ENCODE measurements around the gene MCC.

Gene MCC

GRCh38 chr5:113259034-113259433 is 229.2 kb downstream of the MCC start:
- Histone ChIP-seq H2AK5ac (ENCODE audit: low read length, severe bottlenecking) (no peak overlapping the region), H3K36me3 (ENCODE audit: control insufficient read depth in 1 of 2, insufficient read depth in 2 of 2, low read depth in 1 of 2, low read length in 2 of 2) (no peaks in the 10 kb centered on the region), H2BK12ac (ENCODE audit: low read length in 2 of 2) (no peak overlapping the region)

GRCh38 chr5:113257545-113257944 is 230.7 kb downstream of the MCC start:
- Histone ChIP-seq H3K9me3 (ENCODE audit: control insufficient read depth, low read length) (no peaks in the 10 kb centered on the region), H3K36me3 (ENCODE audit: control insufficient read depth in 1 of 2, insufficient read depth in 2 of 2, low read depth in 1 of 2, low read length in 2 of 2) (no peaks in the 10 kb centered on the region), H2BK15ac (ENCODE audit: low read depth, poor library complexity, severe bottlenecking) (no peak overlapping the region), H2BK120ac (ENCODE audit: low read depth, low read length) (no peak overlapping the region), H3K18ac (ENCODE audit: low read depth in 1 of 2, low read length in 2 of 2) (no peak overlapping the region), H3K23ac (ENCODE audit: low read length in 2 of 2) (no peak overlapping the region), H2AK5ac (ENCODE audit: low read length, severe bottlenecking) (no peak overlapping the region), H3K79me1 (replicated peaks; ENCODE audit: low read length, poor library complexity, severe bottlenecking) (peaks cover 18% of the 10 kb centered on the region), H2BK12ac (ENCODE audit: low read length in 2 of 2) (peak overlapping the region in 1 of 2 experiments; percentile 60), H2BK5ac (ENCODE audit: low read depth, low read length, poor library complexity, severe bottlenecking) (no peak overlapping the region), H3K14ac (ENCODE audit: low read length in 2 of 2) (no peak overlapping the region), H3K27ac (ENCODE audit: low read length, poor library complexity, severe bottlenecking) (no peak overlapping the region), H3K4me1 (ENCODE audit: control insufficient read depth, insufficient read depth, low read depth, low read length) (no peaks in the 10 kb centered on the region), H3K4me2 (ENCODE audit: low read length, poor library complexity, severe bottlenecking) (no peak overlapping the region), H3K4ac (ENCODE audit: low read depth in 1 of 2, low read length in 2 of 2) (no peak overlapping the region), H4K8ac (ENCODE audit: low read length) (no peak overlapping the region), H4K91ac (ENCODE audit: low read length) (no peak overlapping the region), H2AFZ (ENCODE audit: low read depth, low read length) (no peak overlapping the region), H3K4me3 (ENCODE audit: insufficient read depth in 1 of 2, low read depth in 1 of 2, low read length in 2 of 2) (no peak overlapping the region), H3K27me3 (ENCODE audit: control insufficient read depth in 1 of 2, insufficient read depth in 1 of 2, low read length in 2 of 2) (no peaks in the 10 kb centered on the region), H3K9ac (ENCODE audit: low read length) (no peak overlapping the region)
- WGBS: 86% methylated on average over 7 of the region's 7 CpGs
- DNase-seq: no peak

More at GRCh38 chr5:113259034-113259433, 229.2 kb downstream of the MCC start:
- Histone ChIP-seq H3K4me3 (ENCODE audit: insufficient read depth in 1 of 2, low read depth in 1 of 2, low read length in 2 of 2) (no peak overlapping the region), H2BK15ac (ENCODE audit: low read depth, poor library complexity, severe bottlenecking) (no peak overlapping the region), H4K91ac (ENCODE audit: low read length) (no peak overlapping the region), H4K8ac (ENCODE audit: low read length) (no peak overlapping the region), H3K23ac (ENCODE audit: low read length in 2 of 2) (no peak overlapping the region), H3K4ac (ENCODE audit: low read depth in 1 of 2, low read length in 2 of 2) (no peak overlapping the region), H3K27ac (ENCODE audit: low read length, poor library complexity, severe bottlenecking) (no peak overlapping the region), H2BK120ac (ENCODE audit: low read depth, low read length) (no peak overlapping the region), H3K9ac (ENCODE audit: low read length) (no peak overlapping the region), H3K14ac (ENCODE audit: low read length in 2 of 2) (no peak overlapping the region), H3K79me1 (replicated peaks; ENCODE audit: low read length, poor library complexity, severe bottlenecking) (peaks cover 14% of the 10 kb centered on the region), H3K9me3 (ENCODE audit: control insufficient read depth, low read length) (no peaks in the 10 kb centered on the region), H3K4me2 (ENCODE audit: low read length, poor library complexity, severe bottlenecking) (no peak overlapping the region), H3K4me1 (ENCODE audit: control insufficient read depth, insufficient read depth, low read depth, low read length) (no peaks in the 10 kb centered on the region), H3K18ac (ENCODE audit: low read depth in 1 of 2, low read length in 2 of 2) (no peak overlapping the region), H2AFZ (ENCODE audit: low read depth, low read length) (no peak overlapping the region), H3K27me3 (ENCODE audit: control insufficient read depth in 1 of 2, insufficient read depth in 1 of 2, low read length in 2 of 2) (no peaks in the 10 kb centered on the region), H2BK5ac (ENCODE audit: low read depth, low read length, poor library complexity, severe bottlenecking) (no peak overlapping the region)
- no peak for DNase-seq

GRCh38 chr5:113256671-113257452 is 231.4 kb downstream of the MCC start:
- H4K91ac ChIP-seq (ENCODE audit: low read length): no peak overlapping the region
- H3K27ac ChIP-seq (ENCODE audit: low read length, poor library complexity, severe bottlenecking): no peak overlapping the region
- H3K4ac ChIP-seq (ENCODE audit: low read depth in 1 of 2, low read length in 2 of 2): no peak overlapping the region
- no peak overlapping the region for H2AK5ac ChIP-seq (ENCODE audit: low read length, severe bottlenecking)
- 95% methylated on average over 3 of the region's 4 CpGs for WGBS
- no peak overlapping the region for H3K18ac ChIP-seq (ENCODE audit: low read depth in 1 of 2, low read length in 2 of 2)
- H3K4me2 ChIP-seq (ENCODE audit: low read length, poor library complexity, severe bottlenecking): no peak overlapping the region
- H2AFZ ChIP-seq (ENCODE audit: low read depth, low read length): no peak overlapping the region
- no peak overlapping the region for H3K14ac ChIP-seq (ENCODE audit: low read length in 2 of 2)
- no peak overlapping the region for H2BK15ac ChIP-seq (ENCODE audit: low read depth, poor library complexity, severe bottlenecking)
- H2BK120ac ChIP-seq (ENCODE audit: low read depth, low read length): no peak overlapping the region
- H4K8ac ChIP-seq (ENCODE audit: low read length): no peak overlapping the region
- no peaks in the 10 kb centered on the region for H3K4me1 ChIP-seq (ENCODE audit: control insufficient read depth, insufficient read depth, low read depth, low read length)
- DNase-seq: no peak
- no peak overlapping the region for H2BK5ac ChIP-seq (ENCODE audit: low read depth, low read length, poor library complexity, severe bottlenecking)
- H3K4me3 ChIP-seq (ENCODE audit: insufficient read depth in 1 of 2, low read depth in 1 of 2, low read length in 2 of 2): no peak overlapping the region
- H2BK12ac ChIP-seq (ENCODE audit: low read length in 2 of 2): no peak overlapping the region
- peaks cover 19% of the 10 kb centered on the region for H3K79me1 ChIP-seq (replicated peaks; ENCODE audit: low read length, poor library complexity, severe bottlenecking)
- H3K27me3 ChIP-seq (ENCODE audit: control insufficient read depth in 1 of 2, insufficient read depth in 1 of 2, low read length in 2 of 2): no peaks in the 10 kb centered on the region
- H3K36me3 ChIP-seq (ENCODE audit: control insufficient read depth in 1 of 2, insufficient read depth in 2 of 2, low read depth in 1 of 2, low read length in 2 of 2): no peaks in the 10 kb centered on the region
- H3K9me3 ChIP-seq (ENCODE audit: control insufficient read depth, low read length): no peaks in the 10 kb centered on the region
- no peak overlapping the region for H3K9ac ChIP-seq (ENCODE audit: low read length)
- no peak overlapping the region for H3K23ac ChIP-seq (ENCODE audit: low read length in 2 of 2)

- Histone ChIP-seq H3K79me1 (replicated peaks; ENCODE audit: low read length, poor library complexity, severe bottlenecking) (peaks cover 20% of the 10 kb centered on the region), H2BK15ac (ENCODE audit: low read depth, poor library complexity, severe bottlenecking) (no peak overlapping the region), H2BK5ac (ENCODE audit: low read depth, low read length, poor library complexity, severe bottlenecking) (no peak overlapping the region), H3K27me3 (ENCODE audit: control insufficient read depth in 1 of 2, insufficient read depth in 1 of 2, low read length in 2 of 2) (no peaks in the 10 kb centered on the region), H3K9me3 (ENCODE audit: control insufficient read depth, low read length) (no peaks in the 10 kb centered on the region), H3K18ac (ENCODE audit: low read depth in 1 of 2, low read length in 2 of 2) (no peak overlapping the region), H2AK5ac (ENCODE audit: low read length, severe bottlenecking) (no peak overlapping the region), H3K23ac (ENCODE audit: low read length in 2 of 2) (no peak overlapping the region), H3K36me3 (ENCODE audit: control insufficient read depth in 1 of 2, insufficient read depth in 2 of 2, low read depth in 1 of 2, low read length in 2 of 2) (no peaks in the 10 kb centered on the region), H3K4me2 (ENCODE audit: low read length, poor library complexity, severe bottlenecking) (no peak overlapping the region), H3K9ac (ENCODE audit: low read length) (peak overlapping the region; percentile 65), H2AFZ (ENCODE audit: low read depth, low read length) (no peak overlapping the region), H4K8ac (ENCODE audit: low read length) (no peak overlapping the region), H3K4ac (ENCODE audit: low read depth in 1 of 2, low read length in 2 of 2) (no peak overlapping the region), H3K4me1 (ENCODE audit: control insufficient read depth, insufficient read depth, low read depth, low read length) (no peaks in the 10 kb centered on the region), H2BK12ac (ENCODE audit: low read length in 2 of 2) (no peak overlapping the region), H4K91ac (ENCODE audit: low read length) (no peak overlapping the region), H3K4me3 (ENCODE audit: insufficient read depth in 1 of 2, low read depth in 1 of 2, low read length in 2 of 2) (peak overlapping the region in 1 of 2 experiments; percentile 49), H3K27ac (ENCODE audit: low read length, poor library complexity, severe bottlenecking) (no peak overlapping the region), H3K14ac (ENCODE audit: low read length in 2 of 2) (no peak overlapping the region), H2BK120ac (ENCODE audit: low read depth, low read length) (no peak overlapping the region)
- peak; percentile 82 for DNase-seq
- WGBS: 76% methylated on average over 4 of the region's 5 CpGs
Observed at GRCh38 chr5:113255579-113256386, 232.5 kb downstream of the MCC start.
